GM23338 (cell line): ENCODE results near the gene MCTP1. TPM values are rescaled to one million over a fixed set of nuclear protein-coding genes. Genes with fewer than 3 reads are reported as not detected.

ENCODE experiments used
- ATAC-seq: fragments of 200-7000 bp; cut with Tn5 transposase; 3 replicates; pipeline ENCODE4 v1.9.1; 2020
- DNase-seq: peaks from one replicate; pipeline ENCODE4 v3.0.0-alpha.2; 2015; ENCODE audit warnings: low spot score
- H2AFZ ChIP-seq: fragments of 200-600 bp; sonication (generic); 2 replicates; pipeline ENCODE4 v1.8.0; 2016; ENCODE audit warnings: antibody characterized with exemption, mild to moderate bottlenecking, moderate library complexity
- H3F3A ChIP-seq: fragments of 200-600 bp; sonication (generic); replicated peaks from 2 replicates; pipeline ENCODE4 v1.8.0; 2017; ENCODE audit warnings: antibody characterized with exemption, mixed run types, low read depth
- H3K27ac ChIP-seq: fragments of 200-600 bp; sonication (generic); 2 replicates; pipeline ENCODE4 v1.6.1; 2016; ENCODE audit warnings: low read depth
- H3K27me3 ChIP-seq: fragments of 200-600 bp; sonication (generic); 2 replicates; pipeline ENCODE4 v1.8.0; 2016; ENCODE audit warnings: mild to moderate bottlenecking, mixed run types, moderate library complexity; ENCODE audit not compliant: insufficient read depth
- H3K36me3 ChIP-seq: fragments of 200-600 bp; sonication (generic); 2 replicates; pipeline ENCODE4 v1.8.0; 2016; ENCODE audit warnings: mild to moderate bottlenecking; ENCODE audit not compliant: insufficient read depth
- H3K4me1 ChIP-seq: fragments of 200-600 bp; sonication (generic); 2 replicates; pipeline ENCODE4 v1.8.0; 2016; ENCODE audit warnings: mild to moderate bottlenecking, moderate library complexity; ENCODE audit not compliant: insufficient read depth
- H3K4me2 ChIP-seq: fragments of 200-600 bp; sonication (generic); 2 replicates; pipeline ENCODE4 v1.7.1; 2017; ENCODE audit warnings: mixed run types
- H3K4me3 ChIP-seq: fragments of 200-600 bp; sonication (generic); 2 replicates; pipeline ENCODE4 v1.6.1; 2016; ENCODE audit warnings: mixed run types
- H3K79me2 ChIP-seq: fragments of 200-600 bp; sonication (generic); replicated peaks from 2 replicates; pipeline ENCODE4 v1.8.0; 2017; ENCODE audit warnings: mild to moderate bottlenecking; ENCODE audit not compliant: insufficient read depth
- H3K9me2 ChIP-seq: fragments of 200-600 bp; sonication (generic); 2 replicates; pipeline ENCODE4 v1.8.0; 2017; ENCODE audit not compliant: insufficient read depth
- H4K20me1 ChIP-seq: fragments of 200-600 bp; sonication (generic); replicated peaks from 2 replicates; pipeline ENCODE4 v1.8.0; 2017; ENCODE audit warnings: mild to moderate bottlenecking; ENCODE audit not compliant: insufficient read depth
- H3K27ac Mint-ChIP-seq: 2 replicates; pipeline ENCODE4 v1.8.0; 2020; ENCODE audit warnings: inconsistent platforms, mild to moderate bottlenecking, moderate library complexity, mixed read lengths
- H3K27me3 Mint-ChIP-seq: 3 replicates; pipeline ENCODE4 v1.8.0; 2022; ENCODE audit warnings: low read depth, mild to moderate bottlenecking, moderate library complexity, mixed read lengths, inconsistent platforms; ENCODE audit not compliant: insufficient read depth, poor library complexity
- H3K36me3 Mint-ChIP-seq: 3 replicates; pipeline ENCODE4 v1.8.0; 2021; ENCODE audit warnings: low read depth, mild to moderate bottlenecking, inconsistent platforms, moderate library complexity, mixed read lengths
- H3K4me1 Mint-ChIP-seq: 3 replicates; pipeline ENCODE4 v1.8.0; 2020; ENCODE audit warnings: mild to moderate bottlenecking, inconsistent platforms, mixed read lengths
- H3K4me3 Mint-ChIP-seq: 3 replicates; pipeline ENCODE4 v1.8.0; 2021; ENCODE audit warnings: moderate library complexity, mild to moderate bottlenecking, inconsistent platforms, mixed read lengths
- H3K9me3 Mint-ChIP-seq: 3 replicates; pipeline ENCODE4 v1.8.0; 2020; ENCODE audit warnings: moderate library complexity, mild to moderate bottlenecking, inconsistent platforms, mixed read lengths
- EZH2 ChIP-seq: fragments of 200-600 bp; sonication (generic); IDR thresholded peaks from one replicate; pipeline ENCODE4 v1.8.0; 2017; ENCODE audit warnings: antibody characterized with exemption, mild to moderate bottlenecking, low read depth; ENCODE audit not compliant: unreplicated experiment
- JUNB ChIP-seq: IDR thresholded peaks from one replicate; pipeline ENCODE4 v1.6.1; 2016; ENCODE audit warnings: antibody characterized with exemption; ENCODE audit not compliant: unreplicated experiment
- POLR2AphosphoS5 ChIP-seq: IDR thresholded peaks from 2 replicates; pipeline ENCODE4 v1.6.1; 2016; ENCODE audit warnings: antibody characterized with exemption, low read depth
- polyA plus RNA-seq: library from polyadenylated mRNA; unstranded; fragments of >200 nt; fragmentation: Nextera tagmentation; extraction: Ambion mirVana; gene quantifications from 2 replicates; pipeline ENCODE4 v1.2.1, GENCODE V29; 2016
- total RNA-seq: library from RNA; depleted of rRNA; stranded (reverse); fragments of >200 nt; shearing (Covaris generic); gene quantifications from 2 replicates; pipeline ENCODE4 v1.2.3, GENCODE V29; 2014
- TF ChIP-seq, protein P1 (sequence below), 2 experiments: fragments of 200-600 bp in 1 of 2; sonication (generic) in 1 of 2; conservative IDR thresholded peaks; 2 replicates each; pipeline versions ENCODE4 v1.5.1 to v1.6.1; 2016 to 2017; ENCODE audit warnings: antibody characterized with exemption in 2 of 2, low read depth in 2 of 2, mild to moderate bottlenecking in 2 of 2, moderate library complexity in 1 of 2
- TF ChIP-seq, protein P2 (sequence below): fragments of 250-450 bp; sonication (Bioruptor Pico); IDR thresholded peaks from 2 replicates; pipeline ENCODE4 v1.5.0; 2020; ENCODE audit warnings: mild to moderate bottlenecking, moderate library complexity

Gene MCTP1
- total and polyA plus RNA-seq, 2 experiments from 2014 or later: 3.7 to 4.2 TPM

DNA sequence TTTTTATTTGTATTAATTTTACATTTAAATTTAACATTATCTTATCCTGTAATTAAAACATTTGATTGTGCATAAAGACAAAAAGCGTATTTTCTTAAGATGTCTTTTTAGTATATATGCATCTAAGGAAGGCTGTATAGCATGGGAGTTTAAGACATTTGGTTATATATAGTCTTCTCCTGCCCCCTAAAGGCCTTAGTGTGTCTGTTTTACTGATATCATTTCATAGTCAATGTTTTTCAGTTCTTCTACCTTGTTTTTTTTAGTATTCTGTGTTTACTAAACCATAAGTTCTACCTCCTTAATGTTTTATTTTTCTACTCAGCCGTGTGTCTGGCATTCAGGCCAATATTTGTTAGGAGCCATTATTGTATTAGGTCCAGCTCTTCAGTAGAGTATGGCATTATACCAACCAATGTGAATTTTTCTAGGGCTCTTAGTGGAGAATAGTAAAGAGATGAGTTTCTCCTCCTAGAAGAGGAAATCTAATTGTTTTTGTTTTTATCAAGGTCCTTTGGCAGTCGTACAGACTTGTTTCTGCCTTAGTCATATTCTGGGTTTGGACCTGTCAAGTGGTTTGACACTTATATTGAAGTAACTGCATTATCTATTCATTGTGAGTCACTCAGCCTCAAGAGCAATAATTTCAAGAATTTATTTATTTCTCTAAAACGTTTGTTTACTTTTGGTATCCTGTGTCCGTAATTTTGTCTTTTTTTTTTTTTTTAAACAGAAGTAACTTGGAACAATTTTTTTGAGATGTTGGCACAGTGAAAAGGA is 591.7 kb downstream of the MCTP1 start:
- Histone ChIP-seq H3K4me3 (no peak overlapping the region), H3K79me2 (no peaks in the 10 kb centered on the region), H3K36me3 (no peaks in the 10 kb centered on the region; the same call in 1 of the 2 replicates), H2AFZ (no peak overlapping the region), H4K20me1 (no peaks in the 10 kb centered on the region; the same call in 1 of the 2 replicates), H3F3A (no peaks in the 10 kb centered on the region), H3K9me2 (no peaks in the 10 kb centered on the region), H3K27ac (no peak overlapping the region), H3K27me3 (no peaks in the 10 kb centered on the region), H3K4me2 (no peak overlapping the region), H3K4me1 (peaks cover 18% of the 10 kb centered on the region)
- ATAC-seq (peak; percentile 64), DNase-seq (peak; percentile 59)
- TF ChIP-seq JUNB (no peak), POLR2AphosphoS5 (no peak), EZH2 (no peak)
- TF ChIP-seq, protein P1, sequence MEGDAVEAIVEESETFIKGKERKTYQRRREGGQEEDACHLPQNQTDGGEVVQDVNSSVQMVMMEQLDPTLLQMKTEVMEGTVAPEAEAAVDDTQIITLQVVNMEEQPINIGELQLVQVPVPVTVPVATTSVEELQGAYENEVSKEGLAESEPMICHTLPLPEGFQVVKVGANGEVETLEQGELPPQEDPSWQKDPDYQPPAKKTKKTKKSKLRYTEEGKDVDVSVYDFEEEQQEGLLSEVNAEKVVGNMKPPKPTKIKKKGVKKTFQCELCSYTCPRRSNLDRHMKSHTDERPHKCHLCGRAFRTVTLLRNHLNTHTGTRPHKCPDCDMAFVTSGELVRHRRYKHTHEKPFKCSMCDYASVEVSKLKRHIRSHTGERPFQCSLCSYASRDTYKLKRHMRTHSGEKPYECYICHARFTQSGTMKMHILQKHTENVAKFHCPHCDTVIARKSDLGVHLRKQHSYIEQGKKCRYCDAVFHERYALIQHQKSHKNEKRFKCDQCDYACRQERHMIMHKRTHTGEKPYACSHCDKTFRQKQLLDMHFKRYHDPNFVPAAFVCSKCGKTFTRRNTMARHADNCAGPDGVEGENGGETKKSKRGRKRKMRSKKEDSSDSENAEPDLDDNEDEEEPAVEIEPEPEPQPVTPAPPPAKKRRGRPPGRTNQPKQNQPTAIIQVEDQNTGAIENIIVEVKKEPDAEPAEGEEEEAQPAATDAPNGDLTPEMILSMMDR (conservative IDR thresholded peaks at IDR 0.05; ENCODE audit: low read depth in 2 of 2): peak; percentile 57 to 76; a peak in 3 of 4 replicates
- TF ChIP-seq, protein P2, sequence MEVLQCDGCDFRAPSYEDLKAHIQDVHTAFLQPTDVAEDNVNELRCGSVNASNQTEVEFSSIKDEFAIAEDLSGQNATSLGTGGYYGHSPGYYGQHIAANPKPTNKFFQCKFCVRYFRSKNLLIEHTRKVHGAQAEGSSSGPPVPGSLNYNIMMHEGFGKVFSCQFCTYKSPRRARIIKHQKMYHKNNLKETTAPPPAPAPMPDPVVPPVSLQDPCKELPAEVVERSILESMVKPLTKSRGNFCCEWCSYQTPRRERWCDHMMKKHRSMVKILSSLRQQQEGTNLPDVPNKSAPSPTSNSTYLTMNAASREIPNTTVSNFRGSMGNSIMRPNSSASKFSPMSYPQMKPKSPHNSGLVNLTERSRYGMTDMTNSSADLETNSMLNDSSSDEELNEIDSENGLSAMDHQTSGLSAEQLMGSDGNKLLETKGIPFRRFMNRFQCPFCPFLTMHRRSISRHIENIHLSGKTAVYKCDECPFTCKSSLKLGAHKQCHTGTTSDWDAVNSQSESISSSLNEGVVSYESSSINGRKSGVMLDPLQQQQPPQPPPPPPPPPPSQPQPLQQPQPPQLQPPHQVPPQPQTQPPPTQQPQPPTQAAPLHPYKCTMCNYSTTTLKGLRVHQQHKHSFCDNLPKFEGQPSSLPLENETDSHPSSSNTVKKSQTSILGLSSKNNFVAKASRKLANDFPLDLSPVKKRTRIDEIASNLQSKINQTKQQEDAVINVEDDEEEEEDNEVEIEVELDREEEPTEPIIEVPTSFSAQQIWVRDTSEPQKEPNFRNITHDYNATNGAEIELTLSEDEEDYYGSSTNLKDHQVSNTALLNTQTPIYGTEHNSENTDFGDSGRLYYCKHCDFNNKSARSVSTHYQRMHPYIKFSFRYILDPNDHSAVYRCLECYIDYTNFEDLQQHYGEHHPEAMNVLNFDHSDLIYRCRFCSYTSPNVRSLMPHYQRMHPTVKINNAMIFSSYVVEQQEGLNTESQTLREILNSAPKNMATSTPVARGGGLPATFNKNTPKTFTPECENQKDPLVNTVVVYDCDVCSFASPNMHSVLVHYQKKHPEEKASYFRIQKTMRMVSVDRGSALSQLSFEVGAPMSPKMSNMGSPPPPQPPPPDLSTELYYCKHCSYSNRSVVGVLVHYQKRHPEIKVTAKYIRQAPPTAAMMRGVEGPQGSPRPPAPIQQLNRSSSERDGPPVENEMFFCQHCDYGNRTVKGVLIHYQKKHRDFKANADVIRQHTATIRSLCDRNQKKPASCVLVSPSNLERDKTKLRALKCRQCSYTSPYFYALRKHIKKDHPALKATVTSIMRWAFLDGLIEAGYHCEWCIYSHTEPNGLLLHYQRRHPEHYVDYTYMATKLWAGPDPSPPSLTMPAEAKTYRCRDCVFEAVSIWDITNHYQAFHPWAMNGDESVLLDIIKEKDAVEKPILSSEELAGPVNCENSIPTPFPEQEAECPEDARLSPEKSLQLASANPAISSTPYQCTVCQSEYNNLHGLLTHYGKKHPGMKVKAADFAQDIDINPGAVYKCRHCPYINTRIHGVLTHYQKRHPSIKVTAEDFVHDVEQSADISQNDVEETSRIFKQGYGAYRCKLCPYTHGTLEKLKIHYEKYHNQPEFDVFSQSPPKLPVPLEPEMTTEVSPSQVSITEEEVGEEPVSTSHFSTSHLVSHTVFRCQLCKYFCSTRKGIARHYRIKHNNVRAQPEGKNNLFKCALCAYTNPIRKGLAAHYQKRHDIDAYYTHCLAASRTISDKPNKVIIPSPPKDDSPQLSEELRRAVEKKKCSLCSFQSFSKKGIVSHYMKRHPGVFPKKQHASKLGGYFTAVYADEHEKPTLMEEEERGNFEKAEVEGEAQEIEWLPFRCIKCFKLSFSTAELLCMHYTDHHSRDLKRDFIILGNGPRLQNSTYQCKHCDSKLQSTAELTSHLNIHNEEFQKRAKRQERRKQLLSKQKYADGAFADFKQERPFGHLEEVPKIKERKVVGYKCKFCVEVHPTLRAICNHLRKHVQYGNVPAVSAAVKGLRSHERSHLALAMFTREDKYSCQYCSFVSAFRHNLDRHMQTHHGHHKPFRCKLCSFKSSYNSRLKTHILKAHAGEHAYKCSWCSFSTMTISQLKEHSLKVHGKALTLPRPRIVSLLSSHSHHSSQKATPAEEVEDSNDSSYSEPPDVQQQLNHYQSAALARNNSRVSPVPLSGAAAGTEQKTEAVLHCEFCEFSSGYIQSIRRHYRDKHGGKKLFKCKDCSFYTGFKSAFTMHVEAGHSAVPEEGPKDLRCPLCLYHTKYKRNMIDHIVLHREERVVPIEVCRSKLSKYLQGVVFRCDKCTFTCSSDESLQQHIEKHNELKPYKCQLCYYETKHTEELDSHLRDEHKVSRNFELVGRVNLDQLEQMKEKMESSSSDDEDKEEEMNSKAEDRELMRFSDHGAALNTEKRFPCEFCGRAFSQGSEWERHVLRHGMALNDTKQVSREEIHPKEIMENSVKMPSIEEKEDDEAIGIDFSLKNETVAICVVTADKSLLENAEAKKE: no peak
- H3K4me3 Mint-ChIP-seq: no peak overlapping the region
- H3K4me1 Mint-ChIP-seq: peaks cover 17% of the 10 kb centered on the region
- no peaks in the 10 kb centered on the region for H3K27me3 Mint-ChIP-seq
- H3K27ac Mint-ChIP-seq: no peak overlapping the region
- H3K9me3 Mint-ChIP-seq: no peaks in the 10 kb centered on the region
- peaks cover 4% of the 10 kb centered on the region; the same call in 2 of the 3 replicates for H3K36me3 Mint-ChIP-seq
